Uterus (tissue), 4 donors: ENCODE data around the gene SPATA1. TPM values are rescaled to one million over a fixed set of nuclear protein-coding genes. Genes with fewer than 3 reads are reported as not detected.

Source experiments
- DNase-seq, 2 donors: peaks; one replicate each; pipeline ENCODE4 v3.0.0-alpha.2; 2019 to 2020
- H3K27ac ChIP-seq, 2 donors: fragments of 200-600 bp; sonication (generic); 1 replicate in 1 of 2; 2 replicates in 1 of 2; pipeline ENCODE4 v1.5.1; 2016 to 2018
- H3K27me3 ChIP-seq, 2 donors: fragments of 200-600 bp; sonication (generic); one replicate each; pipeline ENCODE4 v1.5.1; 2018 to 2019; ENCODE audit warnings: control low read depth in 1 of 2
- H3K36me3 ChIP-seq, 2 donors: fragments of 200-600 bp; sonication (generic); one replicate each; pipeline ENCODE4 v1.5.1; 2019; ENCODE audit warnings: control low read depth in 1 of 2
- H3K4me1 ChIP-seq, 2 donors: fragments of 200-600 bp; sonication (generic); one replicate each; pipeline ENCODE4 v1.5.1; 2018 to 2019; ENCODE audit warnings: control low read depth in 1 of 2
- H3K4me3 ChIP-seq, 2 donors: fragments of 200-600 bp; sonication (generic); 1 replicate in 1 of 2; 2 replicates in 1 of 2; pipeline ENCODE4 v1.5.1; 2018 to 2019; ENCODE audit warnings: mild to moderate bottlenecking in 1 of 2
- H3K9me3 ChIP-seq, 2 donors: fragments of 200-600 bp; sonication (generic); one replicate each; pipeline ENCODE4 v1.5.1; 2019; ENCODE audit warnings: control low read depth in 1 of 2
- POLR2A ChIP-seq, 2 donors: fragments of 450-650 bp; IDR thresholded peaks; one replicate each; pipeline ENCODE4 v1.6.1; 2016; ENCODE audit warnings: antibody characterized with exemption in 2 of 2, mild to moderate bottlenecking in 1 of 2, moderate library complexity in 1 of 2
- intact Hi-C: fragments of 100-400 bp; cut with DNase I; formaldehyde crosslinking; loops from one replicate; pipeline ENCODE4 v1.15.1; 2023; ENCODE audit warnings: low total_unique reads
- total RNA-seq, 4 donors: library from RNA; depleted of rRNA in 3 of 4; stranded (reverse); fragments of >200 nt in 3 of 4; gene quantifications; one replicate each; pipeline versions ENCODE4 v1.1.0 to v1.2.4, GENCODE V29; 2014 to 2023
- TF ChIP-seq, protein P1 (sequence below), 4 experiments: fragments of 200-600 bp in 2 of 4; fragments of 450-650 bp in 2 of 4; sonication (generic) in 2 of 4; IDR thresholded peaks; one replicate each; pipeline ENCODE4 v1.5.1; 2016 to 2019; ENCODE audit warnings: antibody characterized with exemption in 4 of 4, mild to moderate bottlenecking in 2 of 4, moderate library complexity in 1 of 4
- donor health status: DM: yes; HTN: yes; CAD: no.

SPATA1 gene
- total RNA-seq, 4 donors from 2014 or later, result 0.26 to 3.5 (median 0.91) TPM; not detected in 1

GRCh38 chr1:84478876-84479868 lies 27.0 kb upstream of the SPATA1 start, which contains the start of gene RPF1:
TSS of gene RPF1 (plus strand) at chr1:84479266. CDS start at chr1:84479282, 16 bp downstream.
- peak; percentile 67 to 73 for DNase-seq
- Histone ChIP-seq H3K27ac (peak within 1 kb of the TSS; percentile 79 to 80), H3K4me1 (no peaks in the 10 kb centered on the region), H3K27me3 (peaks cover 4 to 5% of the 10 kb centered on the region in 2 donors), H3K9me3 (no peaks in the 10 kb centered on the region), H3K4me3 (peak within 1 kb of the TSS; percentile 73 to 77), H3K36me3 (no peaks in the 10 kb centered on the region)
- intact Hi-C loops, result no loop called here
- TF ChIP-seq POLR2A (IDR thresholded peaks at IDR 0.05), result peak; percentile 45 to 57
- TF ChIP-seq, protein P1, sequence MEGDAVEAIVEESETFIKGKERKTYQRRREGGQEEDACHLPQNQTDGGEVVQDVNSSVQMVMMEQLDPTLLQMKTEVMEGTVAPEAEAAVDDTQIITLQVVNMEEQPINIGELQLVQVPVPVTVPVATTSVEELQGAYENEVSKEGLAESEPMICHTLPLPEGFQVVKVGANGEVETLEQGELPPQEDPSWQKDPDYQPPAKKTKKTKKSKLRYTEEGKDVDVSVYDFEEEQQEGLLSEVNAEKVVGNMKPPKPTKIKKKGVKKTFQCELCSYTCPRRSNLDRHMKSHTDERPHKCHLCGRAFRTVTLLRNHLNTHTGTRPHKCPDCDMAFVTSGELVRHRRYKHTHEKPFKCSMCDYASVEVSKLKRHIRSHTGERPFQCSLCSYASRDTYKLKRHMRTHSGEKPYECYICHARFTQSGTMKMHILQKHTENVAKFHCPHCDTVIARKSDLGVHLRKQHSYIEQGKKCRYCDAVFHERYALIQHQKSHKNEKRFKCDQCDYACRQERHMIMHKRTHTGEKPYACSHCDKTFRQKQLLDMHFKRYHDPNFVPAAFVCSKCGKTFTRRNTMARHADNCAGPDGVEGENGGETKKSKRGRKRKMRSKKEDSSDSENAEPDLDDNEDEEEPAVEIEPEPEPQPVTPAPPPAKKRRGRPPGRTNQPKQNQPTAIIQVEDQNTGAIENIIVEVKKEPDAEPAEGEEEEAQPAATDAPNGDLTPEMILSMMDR (IDR thresholded peaks at IDR 0.05), result no peak

DNA sequence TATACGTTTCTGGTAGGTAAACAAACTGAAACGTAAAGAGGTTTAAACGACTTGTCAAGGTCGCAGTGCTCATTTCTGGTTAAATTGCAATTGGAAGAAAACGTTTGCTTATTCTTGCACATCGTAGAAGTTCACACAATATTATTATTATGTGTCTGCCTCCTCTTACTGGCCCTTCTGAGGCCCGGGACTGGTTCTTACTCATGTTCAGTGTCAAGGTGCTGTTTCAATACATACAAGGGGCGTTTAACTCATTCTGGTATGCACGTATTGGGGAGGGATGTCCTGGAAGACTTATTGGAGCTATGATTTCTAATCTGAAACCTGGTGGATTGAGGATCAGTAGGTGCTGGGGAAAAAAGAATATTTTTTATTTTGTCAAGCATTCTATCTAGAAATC lies 26.2 kb upstream of the SPATA1 start:
- Histone ChIP-seq H3K4me3 (peak overlapping the region; percentile 73 to 77), H3K4me1 (no peaks in the 10 kb centered on the region), H3K9me3 (no peaks in the 10 kb centered on the region), H3K36me3 (no peaks in the 10 kb centered on the region), H3K27ac (peak overlapping the region; percentile 79 to 80), H3K27me3 (peaks cover 4 to 5% of the 10 kb centered on the region in 2 donors)
- TF ChIP-seq POLR2A (IDR thresholded peaks at IDR 0.05), result no peak
- TF ChIP-seq, protein P1 (IDR thresholded peaks at IDR 0.05), result no peak
- DNase-seq, result no peak
- intact Hi-C loops, result no loop called here

- Histone ChIP-seq H3K9me3 (no peaks in the 10 kb centered on the region), H3K4me3 (no peak overlapping the region), H3K4me1 (no peaks in the 10 kb centered on the region), H3K27me3 (peaks cover 0 to 5% of the 10 kb centered on the region in 2 donors), H3K27ac (no peak overlapping the region), H3K36me3 (no peaks in the 10 kb centered on the region)
- DNase-seq, result no peak
- intact Hi-C loops, result no loop called here
- no peak for TF ChIP-seq POLR2A (IDR thresholded peaks at IDR 0.05)
- TF ChIP-seq, protein P1 (IDR thresholded peaks at IDR 0.05), result no peak
Measured at GRCh38 chr1:84480650-84481049, 25.5 kb upstream of the SPATA1 start.

- H3K9me3 ChIP-seq, result no peaks in the 10 kb centered on the region
- H3K27ac ChIP-seq, result no peak overlapping the region
- DNase-seq, result no peak
- TF ChIP-seq, protein P1 (IDR thresholded peaks at IDR 0.05), result no peak
- no peak for TF ChIP-seq POLR2A (IDR thresholded peaks at IDR 0.05)
- H3K4me1 ChIP-seq, result no peaks in the 10 kb centered on the region
- H3K27me3 ChIP-seq, result no peaks in the 10 kb centered on the region
- H3K36me3 ChIP-seq, result no peaks in the 10 kb centered on the region
- intact Hi-C loops, result no loop called here
- no peak overlapping the region for H3K4me3 ChIP-seq
Measured at GRCh38 chr1:84481317-84481716, 24.9 kb upstream of the SPATA1 start.

DNA sequence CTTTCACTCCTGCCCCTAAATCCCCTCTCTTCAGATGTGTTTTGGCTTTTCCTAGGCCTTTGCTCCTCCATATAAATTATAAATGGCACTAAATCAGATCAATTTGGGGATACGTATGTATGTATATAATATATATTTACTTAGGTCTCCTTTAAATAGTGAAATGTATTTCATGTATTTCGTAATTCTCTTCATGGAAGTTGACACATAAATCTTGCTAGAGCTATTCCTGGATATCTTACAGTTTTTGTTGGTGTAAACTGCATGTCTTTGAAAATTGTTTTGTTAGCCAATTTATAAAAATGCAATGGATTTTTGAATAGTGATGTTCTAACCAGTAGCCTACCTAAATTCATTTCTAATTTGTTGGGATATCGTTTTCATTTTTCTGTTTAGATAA lies 18.1 kb upstream of the SPATA1 start:
- Histone ChIP-seq H3K4me3 (no peak overlapping the region), H3K27me3 (no peaks in the 10 kb centered on the region), H3K27ac (no peak overlapping the region), H3K9me3 (no peaks in the 10 kb centered on the region), H3K36me3 (peaks cover 0 to 2% of the 10 kb centered on the region in 2 donors), H3K4me1 (no peaks in the 10 kb centered on the region)
- intact Hi-C loops, result no loop called here
- TF ChIP-seq, protein P1 (IDR thresholded peaks at IDR 0.05), result no peak
- TF ChIP-seq POLR2A (IDR thresholded peaks at IDR 0.05), result no peak
- no peak for DNase-seq
